HUES6 (cell line): Measurements from ENCODE around the gene FBXL7.
A peak's percentile ranks its signal among the peaks of the same experiment; 100 is the strongest.

Experiments used
- H3K27ac ChIP-seq: 2 replicates; pipeline ENCODE4 v1.7.0; 2013; ENCODE audit warnings: low read depth, mild to moderate bottlenecking, low read length, inconsistent platforms
- H3K27me3 ChIP-seq: 2 replicates; pipeline ENCODE4 v1.6.1; 2013; ENCODE audit warnings: low read length; ENCODE audit not compliant: control insufficient read depth, insufficient read depth
- H3K36me3 ChIP-seq: 2 replicates; pipeline ENCODE4 v1.6.1; 2013; ENCODE audit warnings: low read length; ENCODE audit not compliant: control insufficient read depth, insufficient read depth
- H3K4me1 ChIP-seq: 2 replicates; pipeline ENCODE4 v1.6.1; 2013; ENCODE audit warnings: low read length; ENCODE audit not compliant: control insufficient read depth, insufficient read depth
- H3K4me3 ChIP-seq: 2 replicates; pipeline ENCODE4 v1.5.1; 2013; ENCODE audit warnings: low read depth, low read length
- H3K9ac ChIP-seq: one replicate; pipeline ENCODE4 v1.6.1; 2013; ENCODE audit warnings: mild to moderate bottlenecking, low read length
- H3K9me3 ChIP-seq: 2 replicates; pipeline ENCODE4 v1.6.1; 2013; ENCODE audit warnings: low read depth, low read length; ENCODE audit not compliant: control insufficient read depth, insufficient read depth

Gene FBXL7

DNA sequence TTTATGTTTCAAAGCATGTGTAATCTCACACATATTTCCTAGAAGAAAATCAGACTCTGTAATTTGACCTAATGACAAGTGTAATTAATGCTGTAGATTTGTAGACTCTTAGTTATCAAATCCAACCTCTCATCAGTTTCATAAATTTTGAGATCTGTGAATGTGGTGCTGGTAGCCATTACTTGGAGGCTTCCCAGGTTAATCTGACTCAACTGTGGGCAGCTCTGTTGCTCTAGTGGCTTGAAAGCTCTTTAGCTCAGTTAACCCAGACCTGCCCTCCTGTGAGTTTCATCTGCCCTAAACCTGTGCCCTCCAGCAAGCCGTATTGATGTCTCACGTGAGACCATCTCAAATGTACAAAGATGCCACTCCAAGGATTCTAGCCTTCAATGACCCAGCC lies 323.4 kb downstream of the FBXL7 start:
- no peak overlapping the region for H3K4me3 ChIP-seq
- H3K4me1 ChIP-seq: no peaks in the 10 kb centered on the region; the same call in none of the 2 replicates
- no peak overlapping the region for H3K27ac ChIP-seq
- H3K27me3 ChIP-seq: no peaks in the 10 kb centered on the region
- no peaks in the 10 kb centered on the region for H3K36me3 ChIP-seq
- H3K9me3 ChIP-seq: no peaks in the 10 kb centered on the region
- no peak overlapping the region for H3K9ac ChIP-seq

DNA sequence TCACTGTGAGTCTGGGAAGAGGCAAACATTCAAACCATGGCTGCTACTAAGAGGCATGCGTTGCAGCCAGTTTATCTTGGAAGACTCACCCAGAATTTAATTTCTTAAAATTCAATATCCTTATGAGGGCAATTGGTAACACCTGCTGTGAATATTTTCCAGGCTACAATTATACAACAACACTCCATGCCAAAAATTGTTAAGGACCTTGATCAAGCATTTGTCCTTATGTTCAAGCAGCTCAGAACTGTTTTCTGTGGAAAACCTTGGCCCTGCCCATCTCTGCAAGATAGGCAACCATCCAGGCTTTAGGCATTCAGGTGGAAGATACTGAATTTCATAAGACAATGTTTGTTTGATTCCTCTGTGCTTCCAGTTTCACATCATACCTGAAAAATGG lies 327.8 kb downstream of the FBXL7 start:
- Histone ChIP-seq H3K4me3 (no peak overlapping the region), H3K9me3 (no peaks in the 10 kb centered on the region), H3K27ac (no peak overlapping the region), H3K4me1 (no peaks in the 10 kb centered on the region; the same call in 1 of the 2 replicates), H3K27me3 (no peaks in the 10 kb centered on the region), H3K36me3 (no peaks in the 10 kb centered on the region), H3K9ac (no peak overlapping the region)

- no peaks in the 10 kb centered on the region for H3K36me3 ChIP-seq
- H3K27ac ChIP-seq: no peak overlapping the region
- H3K27me3 ChIP-seq: no peaks in the 10 kb centered on the region
- peaks cover 11% of the 10 kb centered on the region; the same call in 1 of the 2 replicates for H3K4me1 ChIP-seq
- H3K9ac ChIP-seq: no peak overlapping the region
- H3K9me3 ChIP-seq: peaks cover 2% of the 10 kb centered on the region; the same call in 1 of the 2 replicates
- H3K4me3 ChIP-seq: no peak overlapping the region
These were observed 331.4 kb downstream of the FBXL7 start for GRCh38 chr5:15831408-15831807.

- Histone ChIP-seq H3K9me3 (peaks cover 3% of the 10 kb centered on the region; the same call in 1 of the 2 replicates), H3K4me1 (peaks cover 11% of the 10 kb centered on the region; the same call in 1 of the 2 replicates), H3K9ac (no peak overlapping the region), H3K27ac (no peak overlapping the region), H3K4me3 (no peak overlapping the region), H3K27me3 (no peaks in the 10 kb centered on the region), H3K36me3 (no peaks in the 10 kb centered on the region)
These were observed 333.4 kb downstream of the FBXL7 start for GRCh38 chr5:15833365-15833764.

- Histone ChIP-seq H3K9ac (no peak overlapping the region), H3K4me3 (no peak overlapping the region), H3K36me3 (no peaks in the 10 kb centered on the region), H3K27me3 (no peaks in the 10 kb centered on the region), H3K4me1 (peaks cover 11% of the 10 kb centered on the region; the same call in 1 of the 2 replicates), H3K9me3 (peaks cover 3% of the 10 kb centered on the region; the same call in 1 of the 2 replicates), H3K27ac (peak overlapping the region; percentile 26; the same call in 1 of the 2 replicates)
These were observed 334.7 kb downstream of the FBXL7 start for GRCh38 chr5:15834596-15835245.

DNA sequence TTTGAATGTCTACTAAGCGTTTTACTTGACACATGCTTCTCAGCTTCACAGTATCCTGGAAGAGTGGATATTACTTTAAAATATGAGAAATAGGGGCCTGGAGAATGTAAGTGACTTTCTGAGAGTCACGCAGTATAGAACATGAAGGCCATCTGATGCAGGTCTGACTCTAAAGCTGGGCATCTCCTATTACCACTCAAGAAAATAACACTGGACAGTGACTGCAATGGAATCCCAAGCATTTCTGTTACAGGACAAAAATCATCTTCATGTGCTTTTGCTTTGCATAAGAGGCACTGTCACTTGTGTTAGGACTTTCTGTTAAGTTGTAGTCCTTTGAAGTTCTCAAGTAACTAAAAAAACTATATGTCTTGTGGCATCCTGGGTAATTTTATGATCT lies 335.5 kb downstream of the FBXL7 start:
- Histone ChIP-seq H3K4me3 (no peak overlapping the region), H3K4me1 (peaks cover 11% of the 10 kb centered on the region; the same call in 1 of the 2 replicates), H3K27me3 (no peaks in the 10 kb centered on the region), H3K9ac (no peak overlapping the region), H3K36me3 (no peaks in the 10 kb centered on the region), H3K9me3 (peaks cover 3% of the 10 kb centered on the region; the same call in 1 of the 2 replicates), H3K27ac (no peak overlapping the region)

DNA sequence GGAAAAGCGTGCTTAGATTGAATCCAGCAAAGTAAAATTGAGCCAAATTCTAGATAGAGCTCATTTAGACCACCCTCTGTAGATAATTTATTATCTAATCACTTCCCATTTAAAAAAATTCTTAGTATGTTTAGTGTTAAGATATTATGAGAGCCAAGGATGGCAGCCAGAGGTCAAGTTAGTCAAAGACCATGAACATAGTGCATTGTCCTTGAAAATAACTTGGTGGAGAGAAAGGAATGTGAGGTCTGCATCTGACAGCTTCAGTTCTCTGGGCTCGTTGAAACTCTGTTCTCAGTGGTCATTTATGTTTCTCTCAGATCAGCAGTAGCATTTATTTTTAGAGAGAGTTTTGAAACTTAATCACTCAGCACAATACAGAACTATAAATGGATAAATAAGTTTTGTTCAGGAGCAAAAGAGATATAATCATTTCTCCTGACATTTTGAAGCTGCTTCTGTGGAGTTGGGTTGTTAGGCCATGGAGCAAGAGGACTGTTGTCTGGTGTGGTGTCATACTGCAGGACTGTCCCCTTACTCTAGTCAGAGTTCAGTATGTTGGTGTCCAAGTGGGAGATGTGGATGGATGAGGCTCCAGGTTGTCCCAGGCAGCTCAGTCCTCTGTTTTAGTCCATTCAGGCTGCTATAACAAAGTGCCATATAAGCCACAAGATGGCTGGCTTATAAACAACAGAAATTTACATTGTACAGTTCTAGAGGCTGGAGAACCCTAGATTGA lies 337.7 kb downstream of the FBXL7 start:
- no peaks in the 10 kb centered on the region for H3K27me3 ChIP-seq
- no peak overlapping the region for H3K4me3 ChIP-seq
- peaks cover 17% of the 10 kb centered on the region for H3K9me3 ChIP-seq
- no peak overlapping the region for H3K9ac ChIP-seq
- peaks cover 11% of the 10 kb centered on the region; the same call in 1 of the 2 replicates for H3K4me1 ChIP-seq
- no peak overlapping the region for H3K27ac ChIP-seq
- no peaks in the 10 kb centered on the region for H3K36me3 ChIP-seq

DNA sequence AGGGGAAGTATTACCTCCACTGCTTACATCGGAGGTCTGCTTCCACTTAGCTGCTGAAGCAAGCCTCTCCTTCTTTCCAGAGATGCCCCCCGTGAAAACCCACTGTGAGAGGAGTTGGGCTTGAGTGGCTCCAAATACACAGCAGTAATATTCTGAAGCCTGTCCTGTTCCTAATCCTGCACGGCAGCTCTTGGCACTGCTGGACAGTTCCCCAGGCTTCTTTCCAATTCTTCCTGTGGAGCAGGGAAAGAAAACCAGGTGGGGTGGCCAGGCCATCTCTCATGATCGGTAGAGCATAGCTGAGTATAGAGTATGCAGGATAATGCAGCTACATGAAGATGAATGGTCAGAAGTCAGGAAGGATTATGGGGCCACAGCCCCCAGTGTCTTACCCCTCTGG lies 344.3 kb downstream of the FBXL7 start:
- Histone ChIP-seq H3K27ac (no peak overlapping the region), H3K4me3 (no peak overlapping the region), H3K4me1 (no peaks in the 10 kb centered on the region), H3K9me3 (peaks cover 19% of the 10 kb centered on the region), H3K27me3 (no peaks in the 10 kb centered on the region), H3K36me3 (no peaks in the 10 kb centered on the region), H3K9ac (no peak overlapping the region)

GRCh38 chr5:15844871-15845270 lies 344.9 kb downstream of the FBXL7 start:
- Histone ChIP-seq H3K27me3 (no peaks in the 10 kb centered on the region), H3K9ac (no peak overlapping the region), H3K27ac (no peak overlapping the region), H3K4me3 (no peak overlapping the region), H3K36me3 (no peaks in the 10 kb centered on the region), H3K9me3 (peaks cover 19% of the 10 kb centered on the region), H3K4me1 (no peaks in the 10 kb centered on the region)

DNA sequence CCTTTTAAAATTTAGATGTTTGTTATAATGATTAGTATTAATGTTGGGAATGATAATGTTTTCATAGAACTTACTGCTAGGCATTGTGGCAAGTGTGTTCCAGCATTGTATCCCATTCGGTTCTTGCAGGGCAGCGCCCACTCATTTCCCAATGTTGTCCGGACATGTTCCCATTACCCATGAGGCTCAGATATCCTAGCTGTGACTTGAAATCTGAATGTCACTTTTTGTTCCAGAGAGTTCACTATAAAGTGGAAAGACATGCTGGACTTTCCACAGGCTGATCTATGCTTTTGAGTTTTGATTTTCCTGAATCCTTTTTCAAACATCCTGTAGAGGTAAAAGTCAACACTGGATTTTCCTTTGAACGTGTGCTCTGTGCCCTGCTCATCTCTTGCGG lies 350.6 kb downstream of the FBXL7 start:
- Histone ChIP-seq H3K9ac (no peak overlapping the region), H3K27ac (no peak overlapping the region), H3K4me3 (no peak overlapping the region), H3K9me3 (no peaks in the 10 kb centered on the region; the same call in 1 of the 2 replicates), H3K27me3 (no peaks in the 10 kb centered on the region), H3K4me1 (no peaks in the 10 kb centered on the region), H3K36me3 (no peaks in the 10 kb centered on the region)

DNA sequence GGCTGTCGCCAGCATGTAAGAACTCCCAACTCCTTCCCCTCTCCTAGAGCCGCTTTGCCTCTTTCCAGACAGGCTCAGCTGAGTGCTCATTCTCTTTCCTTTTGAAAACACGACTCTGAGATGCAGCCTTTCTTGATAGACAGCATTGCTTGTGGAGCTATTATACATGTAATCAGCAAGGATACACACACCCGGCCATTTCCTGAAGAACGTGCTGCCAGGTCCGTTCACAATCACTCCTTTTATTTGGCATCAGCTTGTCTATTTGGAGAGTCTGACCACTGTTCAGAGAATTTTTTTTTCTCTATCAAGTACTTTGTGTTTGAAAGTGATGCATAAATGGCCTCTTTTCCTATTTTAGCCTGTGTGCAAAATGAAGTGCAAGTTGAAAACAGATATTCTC lies 351.0 kb downstream of the FBXL7 start:
- Histone ChIP-seq H3K9me3 (peaks cover 2% of the 10 kb centered on the region; the same call in 1 of the 2 replicates), H3K27me3 (no peaks in the 10 kb centered on the region), H3K27ac (no peak overlapping the region), H3K9ac (no peak overlapping the region), H3K36me3 (no peaks in the 10 kb centered on the region), H3K4me3 (no peak overlapping the region), H3K4me1 (no peaks in the 10 kb centered on the region)
